GM08714 (cell line): ENCODE results near the gene NAT16.

Source experiments
- H3K4me3 ChIP-seq: fragments of 200-500 bp; sonication (Bioruptor generic); 2 replicates; pipeline ENCODE4 v1.5.1; 2014; ENCODE audit warnings: mild to moderate bottlenecking, low read length, inconsistent platforms
- ZNF274 ChIP-seq: IDR thresholded peaks from 2 replicates; pipeline ENCODE4 v1.6.1; 2012; ENCODE audit warnings: mild to moderate bottlenecking, low read depth, low read length

Gene NAT16

GRCh38 chr7:101170617-101171441 is 9.3 kb downstream of the NAT16 start:
- no peak overlapping the region for H3K4me3 ChIP-seq
- TF ChIP-seq ZNF274, result no peak

GRCh38 chr7:101169838-101170551 is 10.1 kb downstream of the NAT16 start:
- no peak overlapping the region for H3K4me3 ChIP-seq
- no peak for TF ChIP-seq ZNF274

- no peak for TF ChIP-seq ZNF274
- no peak overlapping the region for H3K4me3 ChIP-seq
Observed at GRCh38 chr7:101169110-101169837, 10.8 kb downstream of the NAT16 start.

- no peak for TF ChIP-seq ZNF274
- H3K4me3 ChIP-seq, result no peak overlapping the region
Observed at GRCh38 chr7:101168412-101169049, 11.6 kb downstream of the NAT16 start.

- no peak for TF ChIP-seq ZNF274
- no peak overlapping the region for H3K4me3 ChIP-seq
Observed at GRCh38 chr7:101167645-101168411, 12.3 kb downstream of the NAT16 start.

- TF ChIP-seq ZNF274, result no peak
- H3K4me3 ChIP-seq, result no peak overlapping the region
Observed at GRCh38 chr7:101166909-101167644, 13.0 kb downstream of the NAT16 start.

GRCh38 chr7:101166648-101166908 is 13.5 kb downstream of the NAT16 start:
- H3K4me3 ChIP-seq, result no peak overlapping the region
- TF ChIP-seq ZNF274, result no peak

GRCh38 chr7:101165958-101166647 is 14.0 kb downstream of the NAT16 start:
- no peak overlapping the region; the same call in 1 of the 2 replicates for H3K4me3 ChIP-seq

GRCh38 chr7:101165075-101165957 is 14.8 kb downstream of the NAT16 start, which contains the start of gene VGF:
Gene VGF (minus strand): TSS chr7:101165569. CDS start chr7:101164843, 726 bp downstream.
- no peak within 1 kb of the TSS; the same call in 1 of the 2 replicates for H3K4me3 ChIP-seq
- TF ChIP-seq ZNF274, result no peak

More at GRCh38 chr7:101165958-101166647, 14.0 kb downstream of the NAT16 start:
- no peak for TF ChIP-seq ZNF274

GRCh38 chr7:101164071-101164840 is 15.8 kb downstream of the NAT16 start:
- H3K4me3 ChIP-seq, result peak overlapping the region; percentile 19; the same call in 1 of the 2 replicates
- no peak for TF ChIP-seq ZNF274
